Naive thymus-derived CD4-positive, alpha-beta T cell (primary cell): ENCODE results near the gene ACOX1. TPM values are rescaled to one million over a fixed set of nuclear protein-coding genes. Genes with fewer than 3 reads are reported as not detected.
A peak's percentile ranks its signal among the peaks of the same experiment; 100 is the strongest.

Experiments
- ATAC-seq: fragments of 150-1000 bp; cut with Tn5 transposase; 2 replicates; pipeline ENCODE4 v1.10.0; 2021; ENCODE audit warnings: mild to moderate bottlenecking, moderate library complexity
- CTCF ChIA-PET: fragments of 350-600 bp; sonication (Branson Sonifier 250); formaldehyde crosslinking; loops from one replicate; lab custom pipeline; 2021; ENCODE audit warnings: antibody characterized with exemption; lab: Charles Lee
- POLR2A ChIA-PET: fragments of 350-600 bp; sonication (Branson Sonifier 250); formaldehyde crosslinking; loops from one replicate; lab custom pipeline; 2021; ENCODE audit warnings: antibody characterized with exemption, inconsistent platforms; lab: Charles Lee
- DNase-seq, 9 donors: peaks; one replicate each; pipeline versions ENCODE4 v3.0.0 to v3.0.0-alpha.2; 2020 to 2022; ENCODE audit warnings: mixed read lengths in 1 of 9
- H3K27ac ChIP-seq: one replicate; pipeline ENCODE4 v1.7.0; 2013; ENCODE audit warnings: mild to moderate bottlenecking, low read depth, low read length, moderate library complexity
- H3K27me3 ChIP-seq, 2 donors: one replicate each; pipeline ENCODE4 v1.7.0; 2013; ENCODE audit warnings: low read length in 2 of 2, mild to moderate bottlenecking in 2 of 2, moderate library complexity in 2 of 2; ENCODE audit not compliant: control insufficient read depth in 2 of 2, insufficient read depth in 2 of 2
- H3K36me3 ChIP-seq, 3 experiments: 1 replicate in 2 of 3; 2 replicates in 1 of 3; pipeline ENCODE4 v1.7.0; 2013; ENCODE audit warnings: low read length in 3 of 3, mild to moderate bottlenecking in 3 of 3, moderate library complexity in 1 of 3; ENCODE audit not compliant: insufficient read depth in 3 of 3, control insufficient read depth in 2 of 3
- H3K4me1 ChIP-seq, 2 donors: one replicate each; pipeline ENCODE4 v1.7.0; 2013; ENCODE audit warnings: low read length in 2 of 2, mild to moderate bottlenecking in 2 of 2, moderate library complexity in 1 of 2; ENCODE audit not compliant: control insufficient read depth in 2 of 2, insufficient read depth in 2 of 2
- H3K4me3 ChIP-seq: 2 replicates; pipeline ENCODE4 v1.7.0; 2013; ENCODE audit warnings: mild to moderate bottlenecking, low read length
- H3K9me3 ChIP-seq, 3 experiments: 1 replicate in 2 of 3; 2 replicates in 1 of 3; pipeline ENCODE4 v1.7.0; 2013; ENCODE audit warnings: low read length in 3 of 3; ENCODE audit not compliant: control insufficient read depth in 2 of 3
- H3K27ac Mint-ChIP-seq, 9 donors: one replicate each; pipeline ENCODE4 v1.8.0; 2020 to 2022; ENCODE audit warnings: mixed read lengths in 9 of 9, mild to moderate bottlenecking in 8 of 9, moderate library complexity in 5 of 9, inconsistent platforms in 2 of 9
- H3K27me3 Mint-ChIP-seq, 5 donors: one replicate each; pipeline ENCODE4 v1.8.0; 2021 to 2022; ENCODE audit warnings: mixed read lengths in 5 of 5, mild to moderate bottlenecking in 1 of 5
- H3K36me3 Mint-ChIP-seq, 5 donors: one replicate each; pipeline ENCODE4 v1.8.0; 2020 to 2022; ENCODE audit warnings: mixed read lengths in 5 of 5, mild to moderate bottlenecking in 3 of 5, inconsistent platforms in 1 of 5
- H3K4me1 Mint-ChIP-seq, 7 donors: one replicate each; pipeline ENCODE4 v1.8.0; 2020 to 2022; ENCODE audit warnings: mixed read lengths in 7 of 7, mild to moderate bottlenecking in 3 of 7, inconsistent platforms in 1 of 7
- H3K4me3 Mint-ChIP-seq, 10 donors: one replicate each; pipeline ENCODE4 v1.8.0; 2020 to 2022; ENCODE audit warnings: mild to moderate bottlenecking in 10 of 10, mixed read lengths in 10 of 10, moderate library complexity in 6 of 10, inconsistent platforms in 2 of 10
- H3K9me3 Mint-ChIP-seq, 11 donors: one replicate each; pipeline ENCODE4 v1.8.0; 2020 to 2022; ENCODE audit warnings: mixed read lengths in 11 of 11, mild to moderate bottlenecking in 4 of 11, inconsistent platforms in 1 of 11, moderate library complexity in 1 of 11
- intact Hi-C, 2 donors: fragments of 100-400 bp; cut with micrococcal nuclease; formaldehyde crosslinking; loops; one replicate each; pipeline ENCODE4 v1.15.1; 2023
- polyA plus RNA-seq, 2 donors: library from polyadenylated mRNA; unstranded; fragments of 300-500 nt; fragmentation: Illumina TruSeq; gene quantifications; one replicate each; pipeline ENCODE4 v1.2.3, GENCODE V29; 2021
- total RNA-seq, 6 experiments: library from RNA in 5 of 6; stranded (reverse) in 5 of 6; gene quantifications; 1 replicate in 5 of 6; 2 replicates in 1 of 6; pipeline ENCODE4 v1.2.3 and lab custom pipeline; 2021 to 2026

ACOX1 gene
- total and polyA plus RNA-seq, 7 experiments from 2014 or later: 12.5 to 35.0 (median 30.9) TPM

GRCh38 chr17:76005263-76006149, 26.5 kb upstream of the ACOX1 start:
- ATAC-seq: peak; percentile 77
- H3K4me3 Mint-ChIP-seq: no peak overlapping the region
- no peaks in the 10 kb centered on the region for H3K36me3 ChIP-seq
- peaks cover 0 to 7% (median 4%) of the 10 kb centered on the region in 7 donors for H3K4me1 Mint-ChIP-seq
- H3K9me3 Mint-ChIP-seq: peaks cover 0 to 3% (median 0%) of the 10 kb centered on the region in 11 donors
- H3K4me3 ChIP-seq: no peak overlapping the region
- peak; percentile 57 to 87 (median 73) for DNase-seq
- peak overlapping the region in 3 of 9 donors; percentile 47 to 65 (median 55) for H3K27ac Mint-ChIP-seq
- CTCF ChIA-PET: interaction anchor here (0.6 to 3.4 kb wide), 21 partner anchors 8 to 1955 kb away, joined by 3 to 33 read pairs (median 4); partner anchors contain the start of gene MRPL38
- intact Hi-C loops: loop anchor here (1.0 to 2.0 kb wide), 4 partner anchors 26 to 253 kb away; partner anchors contain the start of genes ACOX1 (in 1 of the 2), TEN1 (in 1 of the 2) and WBP2 (in 1 of the 2)
- no peaks in the 10 kb centered on the region for H3K9me3 ChIP-seq
- no peaks in the 10 kb centered on the region for H3K4me1 ChIP-seq
- no peaks in the 10 kb centered on the region for H3K27me3 ChIP-seq
- no peaks in the 10 kb centered on the region for H3K27me3 Mint-ChIP-seq
- POLR2A ChIA-PET: interaction anchor here (0.6 to 1.8 kb wide), 7 partner anchors 25 to 211 kb away, joined by 3 to 10 read pairs (median 4); partner anchors contain the start of genes MRPL38 and WBP2
- H3K27ac ChIP-seq: no peak overlapping the region
- H3K36me3 Mint-ChIP-seq: peaks cover 0 to 4% (median 0%) of the 10 kb centered on the region in 5 donors

DNA sequence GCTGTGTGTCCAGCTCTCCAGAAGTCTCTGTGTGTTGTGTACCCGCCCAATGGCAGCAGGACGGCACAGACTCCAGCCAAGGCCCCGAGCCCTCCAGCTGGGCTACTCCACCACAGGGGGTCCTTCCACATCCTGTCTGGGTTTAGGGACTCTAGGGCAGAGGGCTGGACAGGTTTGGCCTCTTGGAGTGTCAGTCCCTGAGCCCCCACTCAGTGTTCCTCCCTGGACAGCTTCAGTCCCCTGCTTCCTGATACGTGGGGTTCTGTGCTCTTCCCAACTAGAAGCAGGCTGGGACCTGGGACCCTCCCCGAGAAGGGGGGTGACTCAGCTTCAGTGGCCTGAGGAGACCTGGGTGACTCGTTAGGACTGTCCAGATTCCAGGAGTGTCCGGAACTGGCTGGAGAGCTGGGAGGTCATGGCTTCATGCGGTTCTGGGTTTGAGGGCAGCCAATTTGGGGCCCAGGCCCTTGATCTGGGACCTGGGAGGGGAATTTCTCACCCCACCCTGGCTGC, 25.8 kb upstream of the ACOX1 start:
- Histone ChIP-seq H3K36me3 (no peaks in the 10 kb centered on the region), H3K27me3 (no peaks in the 10 kb centered on the region), H3K27ac (no peak overlapping the region), H3K9me3 (no peaks in the 10 kb centered on the region), H3K4me3 (no peak overlapping the region), H3K4me1 (no peaks in the 10 kb centered on the region)
- ATAC-seq: no peak
- Mint-ChIP-seq H3K4me3 (no peak overlapping the region), H3K4me1 (peaks cover 0 to 7% (median 4%) of the 10 kb centered on the region in 7 donors), H3K9me3 (peaks cover 0 to 3% (median 0%) of the 10 kb centered on the region in 11 donors), H3K27ac (no peak overlapping the region), H3K36me3 (peaks cover 0 to 4% (median 0%) of the 10 kb centered on the region in 5 donors), H3K27me3 (no peaks in the 10 kb centered on the region)
- CTCF ChIA-PET: interaction anchor here (0.7 to 3.4 kb wide), 15 partner anchors 8 to 394 kb away, joined by 3 to 33 read pairs (median 4); partner anchors contain the start of gene MRPL38
- POLR2A ChIA-PET: interaction anchor here (1.4 to 1.8 kb wide), 4 partner anchors 95 to 150 kb away, joined by 3 to 10 read pairs (median 4); partner anchors contain the start of genes MRPL38 and WBP2
- DNase-seq: no peak
- intact Hi-C loops: loop anchor here (1.0 to 2.0 kb wide), 4 partner anchors 26 to 252 kb away; partner anchors contain the start of genes ACOX1 (in 1 of the 2), TEN1 (in 1 of the 2) and WBP2 (in 1 of the 2)

DNA sequence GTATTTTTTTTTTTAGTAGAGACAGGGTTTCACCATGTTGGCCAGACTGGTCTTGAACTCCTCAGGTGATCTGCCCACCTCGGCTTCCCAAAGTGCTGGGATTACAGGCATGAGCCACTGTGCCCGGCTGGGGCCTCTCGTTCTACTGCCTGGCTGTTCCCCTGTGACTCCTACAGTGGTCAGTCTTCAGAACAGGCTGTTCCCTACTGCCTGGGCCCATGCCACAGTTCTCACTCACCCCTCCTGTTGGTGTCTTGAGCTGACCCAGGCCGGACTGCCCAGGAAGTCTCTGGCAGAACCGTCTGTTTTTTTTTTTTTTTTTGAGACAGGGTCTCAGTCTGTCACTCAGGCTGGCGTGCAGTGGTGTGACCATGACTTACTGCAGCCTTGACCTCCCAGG, 24.9 kb upstream of the ACOX1 start:
- CTCF ChIA-PET: interaction anchor here (0.6 to 3.4 kb wide), 9 partner anchors 10 to 394 kb away, joined by 3 to 33 read pairs (median 3); partner anchors contain the start of gene MRPL38
- H3K36me3 ChIP-seq: no peaks in the 10 kb centered on the region
- no peak overlapping the region for H3K4me3 ChIP-seq
- Mint-ChIP-seq H3K36me3 (peaks cover 0 to 4% (median 0%) of the 10 kb centered on the region in 5 donors), H3K27me3 (no peaks in the 10 kb centered on the region), H3K4me1 (peaks cover 0 to 7% (median 4%) of the 10 kb centered on the region in 7 donors), H3K9me3 (peaks cover 0 to 3% (median 0%) of the 10 kb centered on the region in 11 donors), H3K4me3 (no peak overlapping the region), H3K27ac (no peak overlapping the region)
- no peaks in the 10 kb centered on the region for H3K4me1 ChIP-seq
- no peaks in the 10 kb centered on the region for H3K27me3 ChIP-seq
- POLR2A ChIA-PET: interaction anchor here (0.7 to 1.8 kb wide), 2 partner anchors 35 to 94 kb away, joined by 3 to 4 read pairs; no protein-coding TSS in a partner anchor
- H3K27ac ChIP-seq: no peak overlapping the region
- ATAC-seq (no peak), DNase-seq (no peak)
- intact Hi-C loops: loop anchor here in 1 of 2 donors (2.0 kb wide), 1 partner anchor 251 kb away; no protein-coding TSS in a partner anchor
- no peaks in the 10 kb centered on the region for H3K9me3 ChIP-seq

GRCh38 chr17:76002100-76002499, 23.1 kb upstream of the ACOX1 start:
- Mint-ChIP-seq H3K36me3 (peaks cover 0 to 4% (median under 1%) of the 10 kb centered on the region in 5 donors), H3K4me1 (peaks cover 7 to 18% (median 11%) of the 10 kb centered on the region in 7 donors), H3K27ac (peak overlapping the region in 1 of 9 donors; percentile 31), H3K27me3 (no peaks in the 10 kb centered on the region), H3K9me3 (peaks cover 0 to 3% (median 0%) of the 10 kb centered on the region in 11 donors), H3K4me3 (no peak overlapping the region)
- peaks cover 5% of the 10 kb centered on the region in 2 donors for H3K4me1 ChIP-seq
- no peak for ATAC-seq
- intact Hi-C loops: no loop called here
- ChIA-PET POLR2A (no interaction called here), CTCF (interaction anchor here (1.0 to 2.9 kb wide), 4 partner anchors 8 to 96 kb away, joined by 3 to 12 read pairs (median 7); no protein-coding TSS in a partner anchor)
- no peak overlapping the region for H3K4me3 ChIP-seq
- H3K9me3 ChIP-seq: no peaks in the 10 kb centered on the region
- no peaks in the 10 kb centered on the region for H3K36me3 ChIP-seq
- no peak overlapping the region for H3K27ac ChIP-seq
- H3K27me3 ChIP-seq: no peaks in the 10 kb centered on the region
- DNase-seq: no peak

GRCh38 chr17:76000755-76001521, 22.0 kb upstream of the ACOX1 start, which contains the start of gene CDK3:
Gene CDK3, plus strand, starts transcription at chr17:76000855. Its CDS starts 571 bp downstream, at chr17:76001426.
- Histone ChIP-seq H3K27me3 (no peaks in the 10 kb centered on the region), H3K36me3 (no peaks in the 10 kb centered on the region), H3K9me3 (no peaks in the 10 kb centered on the region), H3K4me3 (no peak within 1 kb of the TSS), H3K27ac (no peak within 1 kb of the TSS), H3K4me1 (peaks cover 9 to 12% of the 10 kb centered on the region in 2 donors)
- Mint-ChIP-seq H3K27me3 (no peaks in the 10 kb centered on the region), H3K27ac (peak within 1 kb of the TSS in 2 of 9 donors; percentile 12 to 43), H3K36me3 (peaks cover 0 to 4% (median 2%) of the 10 kb centered on the region in 5 donors), H3K4me3 (no peak within 1 kb of the TSS), H3K9me3 (peaks cover 0 to 3% (median 0%) of the 10 kb centered on the region in 11 donors), H3K4me1 (peaks cover 14 to 25% (median 20%) of the 10 kb centered on the region in 7 donors)
- ChIA-PET CTCF (interaction anchor here (0.6 to 2.9 kb wide), 8 partner anchors 9 to 427 kb away, joined by 3 to 12 read pairs (median 3); partner anchors contain the start of gene UBALD2), POLR2A (interaction anchor here (1.1 kb wide), 1 partner anchor 95 kb away, joined by 3 read pairs; no protein-coding TSS in a partner anchor)
- ATAC-seq (no peak), DNase-seq (no peak)
- intact Hi-C loops: loop anchor here in 1 of 2 donors (1.0 kb wide), 1 partner anchor 298 kb away; no protein-coding TSS in a partner anchor
